ENCODE measurements around the gene ZBTB7B. TPM values are rescaled to one million over a fixed set of nuclear protein-coding genes. Genes with fewer than 3 reads are reported as not detected.

The ZBTB7B gene
- total and polyA plus RNA-seq, 2 donors (not counting 1 experiment from before 2014, with no cell fraction given) = 55.7 to 67.3 TPM

GRCh38 chr1:154969246-154969645 is 33.4 kb upstream of the ZBTB7B start:
- intact Hi-C loops (cut with micrococcal nuclease) = no loop called here
- no peak overlapping the region for H3K27ac ChIP-seq (ENCODE audit: low read length in 2 of 2)
- H3K4me1 ChIP-seq (ENCODE audit: control insufficient read depth in 2 of 2, insufficient read depth in 2 of 2, low read length in 2 of 2) = peaks cover 13 to 33% of the 10 kb centered on the region in 2 donors

DNA sequence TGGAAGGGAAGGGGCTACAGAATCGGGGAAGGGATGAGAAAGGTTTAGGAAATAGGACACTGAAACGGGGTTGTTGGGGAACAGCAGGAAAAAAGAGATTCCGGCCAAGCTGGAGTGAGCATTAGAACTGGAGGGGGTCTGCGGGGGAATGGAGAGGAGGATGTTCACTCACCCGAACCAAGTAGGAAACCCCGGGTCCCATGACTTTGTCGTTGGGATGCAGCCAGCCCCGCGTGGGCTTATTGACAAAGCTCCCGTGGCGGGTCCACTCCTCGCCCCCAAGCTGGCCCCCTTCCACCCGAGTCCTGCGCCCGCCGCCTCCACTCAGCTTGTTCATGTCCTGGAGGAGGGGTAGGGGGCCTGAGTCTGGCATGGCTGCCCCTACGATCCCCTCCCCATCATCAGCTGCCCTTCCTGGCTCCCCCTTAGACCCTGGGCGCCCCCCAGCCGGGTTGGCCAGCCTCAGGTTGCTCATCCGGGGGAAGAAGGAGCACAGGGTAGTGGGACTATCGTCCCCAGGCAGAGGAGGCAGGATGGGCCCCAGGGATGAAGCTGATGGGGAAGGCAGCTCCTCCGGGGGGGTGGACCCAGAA is 32.6 kb upstream of the ZBTB7B start:
- Histone ChIP-seq H3K4me3 (ENCODE audit: control extremely low read depth in 1 of 5, extremely low read depth in 1 of 5, insufficient read depth in 1 of 5, low read depth in 2 of 5, low read length in 4 of 5) (no peak overlapping the region), H3K27me3 (replicated peaks in 1 of 4; ENCODE audit: control extremely low read depth in 1 of 4, control insufficient read depth in 3 of 4, insufficient read depth in 4 of 4, low read length in 3 of 4) (no peaks in the 10 kb centered on the region), H3K4me2 (replicated peaks; ENCODE audit: low read depth, low read length, poor library complexity, severe bottlenecking) (no peak overlapping the region), H3K36me3 (replicated peaks in 1 of 2; ENCODE audit: control extremely low read depth in 1 of 2, control insufficient read depth in 1 of 2, extremely low read depth in 1 of 2, insufficient read depth in 2 of 2, low read length in 1 of 2) (peaks cover 2 to 52% of the 10 kb centered on the region in 2 experiments), H3K9me3 (ENCODE audit: control extremely low read depth in 1 of 3, control insufficient read depth in 2 of 3, insufficient read depth in 1 of 3, low read length in 2 of 3) (no peaks in the 10 kb centered on the region), H3K9ac (ENCODE audit: low read length) (no peak overlapping the region), H3K4me1 (ENCODE audit: control insufficient read depth in 2 of 2, insufficient read depth in 2 of 2, low read length in 2 of 2) (peaks cover 13 to 33% of the 10 kb centered on the region in 2 donors), H4K20me1 (ENCODE audit: control insufficient read depth, insufficient read depth, low read length, poor library complexity, severe bottlenecking) (peaks cover 39% of the 10 kb centered on the region), H3K79me2 (ENCODE audit: control insufficient read depth, insufficient read depth, low read length) (peaks cover 71% of the 10 kb centered on the region), H3K27ac (ENCODE audit: low read length in 2 of 2) (peak overlapping the region in 1 of 2 donors; percentile 14), H2AFZ (ENCODE audit: insufficient read depth, low read depth, low read length, poor library complexity, severe bottlenecking) (no peak overlapping the region)
- H3K9me3 Mint-ChIP-seq (ENCODE audit: insufficient read depth) = no peaks in the 10 kb centered on the region
- no peak for DNase-seq
- H3K27me3 Mint-ChIP-seq = no peaks in the 10 kb centered on the region
- intact Hi-C loops (cut with micrococcal nuclease) = loop anchor here (5.0 kb wide), 1 partner anchor 202 kb away; the partner anchor contains the start of genes KRTCAP2 and TRIM46
- TF ChIP-seq, protein P1, sequence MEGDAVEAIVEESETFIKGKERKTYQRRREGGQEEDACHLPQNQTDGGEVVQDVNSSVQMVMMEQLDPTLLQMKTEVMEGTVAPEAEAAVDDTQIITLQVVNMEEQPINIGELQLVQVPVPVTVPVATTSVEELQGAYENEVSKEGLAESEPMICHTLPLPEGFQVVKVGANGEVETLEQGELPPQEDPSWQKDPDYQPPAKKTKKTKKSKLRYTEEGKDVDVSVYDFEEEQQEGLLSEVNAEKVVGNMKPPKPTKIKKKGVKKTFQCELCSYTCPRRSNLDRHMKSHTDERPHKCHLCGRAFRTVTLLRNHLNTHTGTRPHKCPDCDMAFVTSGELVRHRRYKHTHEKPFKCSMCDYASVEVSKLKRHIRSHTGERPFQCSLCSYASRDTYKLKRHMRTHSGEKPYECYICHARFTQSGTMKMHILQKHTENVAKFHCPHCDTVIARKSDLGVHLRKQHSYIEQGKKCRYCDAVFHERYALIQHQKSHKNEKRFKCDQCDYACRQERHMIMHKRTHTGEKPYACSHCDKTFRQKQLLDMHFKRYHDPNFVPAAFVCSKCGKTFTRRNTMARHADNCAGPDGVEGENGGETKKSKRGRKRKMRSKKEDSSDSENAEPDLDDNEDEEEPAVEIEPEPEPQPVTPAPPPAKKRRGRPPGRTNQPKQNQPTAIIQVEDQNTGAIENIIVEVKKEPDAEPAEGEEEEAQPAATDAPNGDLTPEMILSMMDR (IDR thresholded peaks at IDR 0.05) = no peak
- TF ChIP-seq EZH2 (IDR thresholded peaks at IDR 0.05; ENCODE audit: borderline replicate concordance, insufficient read depth, low read depth, low read length, poor library complexity, severe bottlenecking) = no peak
- no peak overlapping the region for H3K27ac Mint-ChIP-seq
- ChIA-PET POLR2A (no interaction called here), CTCF (interaction anchor here (0.9 to 8.7 kb wide), 4 partner anchors 7 to 48 kb away, joined by 3 to 110 read pairs (median 20); partner anchors contain the start of gene PYGO2)
- H3K4me3 Mint-ChIP-seq = no peak overlapping the region
- ATAC-seq (ENCODE audit: low read depth) = no peak
- WGBS (ENCODE audit: insufficient coverage) = 71% methylated on average over 10 of the region's 22 CpGs
- peaks cover 27% of the 10 kb centered on the region for H3K4me1 Mint-ChIP-seq

More at GRCh38 chr1:154969246-154969645, 33.4 kb upstream of the ZBTB7B start:
- no peak for DNase-seq
- no peak overlapping the region for H3K9ac ChIP-seq (ENCODE audit: low read length)
- Mint-ChIP-seq H3K9me3 (ENCODE audit: insufficient read depth) (no peaks in the 10 kb centered on the region), H3K4me3 (no peak overlapping the region), H3K4me1 (peaks cover 27% of the 10 kb centered on the region), H3K27me3 (no peaks in the 10 kb centered on the region), H3K27ac (peak overlapping the region; percentile 71)
- TF ChIP-seq, protein P1 (IDR thresholded peaks at IDR 0.05) = no peak
- no peak for TF ChIP-seq EZH2 (IDR thresholded peaks at IDR 0.05; ENCODE audit: borderline replicate concordance, insufficient read depth, low read depth, low read length, poor library complexity, severe bottlenecking)
- peaks cover 6 to 56% of the 10 kb centered on the region in 2 experiments for H3K36me3 ChIP-seq (replicated peaks in 1 of 2; ENCODE audit: control extremely low read depth in 1 of 2, control insufficient read depth in 1 of 2, extremely low read depth in 1 of 2, insufficient read depth in 2 of 2, low read length in 1 of 2)
- WGBS (ENCODE audit: insufficient coverage) = 100% methylated on average over 1 of the region's 5 CpGs
- H2AFZ ChIP-seq (ENCODE audit: insufficient read depth, low read depth, low read length, poor library complexity, severe bottlenecking) = no peak overlapping the region
- H3K79me2 ChIP-seq (ENCODE audit: control insufficient read depth, insufficient read depth, low read length) = peaks cover 76% of the 10 kb centered on the region
- H3K9me3 ChIP-seq (ENCODE audit: control extremely low read depth in 1 of 3, control insufficient read depth in 2 of 3, insufficient read depth in 1 of 3, low read length in 2 of 3) = no peaks in the 10 kb centered on the region
- H3K4me2 ChIP-seq (replicated peaks; ENCODE audit: low read depth, low read length, poor library complexity, severe bottlenecking) = no peak overlapping the region
- ATAC-seq (ENCODE audit: low read depth) = no peak
- CTCF ChIA-PET = interaction anchor here (0.8 kb wide), 1 partner anchor 48 kb away, joined by 3 read pairs; no protein-coding TSS in a partner anchor
- POLR2A ChIA-PET = no interaction called here
- H3K4me3 ChIP-seq (ENCODE audit: control extremely low read depth in 1 of 5, extremely low read depth in 1 of 5, insufficient read depth in 1 of 5, low read depth in 2 of 5, low read length in 4 of 5) = no peak overlapping the region
- H4K20me1 ChIP-seq (ENCODE audit: control insufficient read depth, insufficient read depth, low read length, poor library complexity, severe bottlenecking) = peaks cover 39% of the 10 kb centered on the region
- H3K27me3 ChIP-seq (replicated peaks in 1 of 4; ENCODE audit: control extremely low read depth in 1 of 4, control insufficient read depth in 3 of 4, insufficient read depth in 4 of 4, low read length in 3 of 4) = no peaks in the 10 kb centered on the region
